GM18502 (cell line): ENCODE measurements around the gene FSCN2.
"Not testable (repeated sequence)": the region's sequence is repeated elsewhere in the genome, so short reads cannot be mapped to it uniquely, and the experiment has no call there.

Source experiments
- ATAC-seq: cut with Tn5 transposase; IDR thresholded peaks from one replicate; pipeline ENCODE4 v1.9.1; 2021; ENCODE audit warnings: mild to moderate bottlenecking; ENCODE audit not compliant: unreplicated experiment, poor library complexity

FSCN2 gene

DNA sequence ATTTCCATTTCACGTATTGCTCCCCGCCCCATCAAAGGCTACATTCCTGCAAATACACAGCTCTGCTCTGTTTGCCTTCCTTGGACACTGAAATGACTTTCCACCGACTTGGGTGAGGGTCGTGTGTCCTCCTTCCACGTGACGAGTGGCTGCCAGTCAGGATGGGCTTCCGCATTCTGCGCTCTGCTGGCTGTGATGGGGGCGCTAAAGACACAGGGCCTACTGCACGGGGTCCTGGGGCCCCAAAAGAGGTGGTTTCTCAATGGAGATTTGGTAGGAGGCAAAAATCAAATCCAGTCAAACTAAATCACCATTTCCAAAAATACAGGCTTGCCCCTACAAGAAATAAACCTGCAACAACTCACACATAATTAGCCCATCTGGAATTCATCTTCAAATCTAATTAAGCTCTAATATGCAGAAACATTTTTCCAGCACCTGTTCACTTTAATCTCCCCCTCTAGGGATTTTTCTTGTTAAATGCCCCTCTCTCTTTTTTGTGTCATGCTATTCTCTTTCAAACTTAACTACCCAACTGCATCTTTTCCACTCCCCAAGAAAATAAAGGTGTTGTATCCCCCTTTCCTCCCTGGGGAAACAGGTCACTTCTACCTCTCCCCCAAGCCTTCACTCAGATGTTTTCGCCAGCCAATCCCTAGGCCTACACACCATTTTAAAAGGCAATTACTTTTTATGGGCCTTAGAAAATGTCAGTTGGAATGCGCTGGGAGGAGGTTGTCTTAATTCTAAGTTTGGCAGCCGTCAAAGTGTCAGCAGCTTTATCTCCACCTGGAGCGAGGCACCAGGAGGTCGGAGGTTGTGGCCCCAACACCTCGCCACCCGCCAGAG lies 45.8 kb downstream of the FSCN2 start:
- ATAC-seq = no peak

DNA sequence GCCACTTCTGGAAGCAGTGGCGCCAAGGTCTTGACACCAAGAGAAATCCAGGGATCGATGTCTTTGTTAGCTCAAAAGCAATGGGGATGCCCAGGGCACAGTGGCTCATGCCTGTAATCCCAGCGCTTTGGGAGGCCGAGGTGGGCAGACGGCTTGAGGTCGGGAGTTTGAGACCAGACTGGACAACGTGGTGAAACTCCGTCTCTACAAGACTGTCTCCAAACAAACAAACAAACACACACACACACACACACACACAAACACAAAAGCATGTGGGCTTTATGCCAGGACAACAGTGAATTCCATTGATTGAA lies 46.4 kb downstream of the FSCN2 start:
- ATAC-seq = no peak

DNA sequence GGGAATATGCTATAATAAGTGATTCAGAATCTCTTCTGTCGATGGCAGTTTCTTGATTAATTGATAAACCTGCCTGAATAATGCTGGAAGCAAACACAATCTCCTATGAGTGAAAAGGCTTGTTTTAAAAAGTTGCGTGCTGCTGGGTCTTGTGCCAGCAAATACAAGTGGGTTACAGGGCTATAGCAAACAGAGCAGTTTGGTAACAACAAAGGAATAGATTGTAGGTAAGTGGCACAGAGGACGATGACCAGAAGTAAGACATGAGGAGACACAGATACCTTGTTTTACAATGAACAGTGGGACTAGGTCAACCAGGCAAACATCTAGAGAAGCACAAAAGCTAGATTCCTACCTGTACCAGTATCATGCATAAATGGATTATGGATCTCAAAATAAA lies 47.7 kb downstream of the FSCN2 start:
- ATAC-seq = no peak

DNA sequence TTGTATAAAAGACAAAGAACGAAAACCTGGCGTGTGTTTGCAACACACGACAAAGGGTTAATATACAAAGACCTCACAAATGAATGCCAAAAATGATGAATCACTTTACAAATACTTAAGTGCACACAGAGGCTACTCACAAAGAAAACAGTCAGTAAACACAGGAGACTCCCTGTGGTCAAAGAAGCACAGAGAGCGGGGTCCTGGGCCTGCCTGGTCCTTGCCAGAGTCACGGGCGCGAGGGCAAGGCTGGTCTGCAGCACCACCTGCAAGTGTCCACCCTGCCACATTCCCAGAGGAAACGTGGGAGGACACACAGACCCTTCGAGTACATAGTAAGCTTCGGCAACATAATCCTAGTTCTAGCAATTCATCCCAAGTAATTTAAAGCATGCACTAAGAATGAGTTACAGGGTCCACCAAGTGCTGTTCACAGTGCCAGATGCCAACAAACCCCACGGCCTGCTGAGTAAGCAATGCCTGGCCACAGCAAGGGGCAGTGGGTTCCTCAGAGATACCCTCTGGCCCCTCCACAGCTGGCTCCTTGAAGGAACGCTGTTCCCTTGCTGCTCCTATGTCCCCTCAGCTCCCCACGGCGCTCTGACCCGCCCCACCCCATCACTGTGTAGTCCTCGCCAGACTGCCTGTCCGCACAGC lies 48.6 kb downstream of the FSCN2 start:
- ATAC-seq = no peak

DNA sequence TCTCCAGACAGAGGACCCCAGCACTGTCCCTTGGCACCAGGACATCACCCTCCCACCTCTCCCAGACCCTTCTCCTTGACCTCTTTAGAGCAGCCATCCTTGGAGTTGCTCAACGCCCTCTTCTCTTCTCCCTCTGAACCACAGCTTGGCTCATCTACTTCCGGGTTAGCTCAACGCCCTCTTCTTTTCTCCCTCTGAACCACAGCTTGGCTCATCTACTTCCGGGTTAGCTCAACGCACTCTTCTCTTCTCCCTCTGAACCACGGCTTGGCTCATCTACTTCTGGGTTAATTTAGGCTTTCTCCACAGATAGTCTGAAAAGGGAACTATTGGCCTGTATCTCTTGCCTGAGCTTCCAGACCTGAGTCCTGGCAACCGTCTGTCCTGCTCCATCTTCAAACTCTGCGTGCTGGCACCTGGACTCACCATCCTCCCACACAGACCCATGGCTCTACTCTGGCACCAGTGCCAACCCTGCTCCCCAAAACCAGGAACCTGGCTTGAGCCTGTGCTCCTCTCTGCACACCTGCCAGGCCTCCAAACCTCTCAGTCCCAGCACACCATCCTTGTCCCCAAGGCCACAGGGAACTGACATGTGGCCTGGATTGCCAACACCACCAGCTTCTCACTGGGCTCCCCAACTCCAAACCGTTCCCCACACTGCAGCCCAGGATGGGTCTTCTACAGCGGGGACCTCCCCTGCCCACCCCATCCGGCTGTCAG lies 49.3 kb downstream of the FSCN2 start:
- ATAC-seq = no peak

DNA sequence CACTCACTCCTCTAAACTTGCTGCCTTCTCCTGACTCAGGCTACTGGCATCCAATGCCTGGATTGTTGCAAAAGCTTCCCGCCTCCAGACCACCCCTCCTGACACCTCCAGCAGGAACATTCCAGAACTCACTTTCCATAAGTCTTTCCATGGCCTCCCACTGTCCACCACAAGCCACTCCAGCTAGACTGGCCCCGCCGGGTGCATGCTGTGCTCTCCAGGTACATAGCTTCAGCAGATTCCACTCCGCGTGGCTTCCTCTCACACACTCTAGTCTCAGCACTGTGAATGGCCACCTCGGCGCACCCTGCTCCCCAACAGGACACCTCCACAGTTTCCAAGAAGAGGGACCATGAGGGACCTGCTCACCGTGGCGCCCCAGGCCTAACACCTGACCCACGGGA lies 49.9 kb downstream of the FSCN2 start:
- no peak for ATAC-seq

DNA sequence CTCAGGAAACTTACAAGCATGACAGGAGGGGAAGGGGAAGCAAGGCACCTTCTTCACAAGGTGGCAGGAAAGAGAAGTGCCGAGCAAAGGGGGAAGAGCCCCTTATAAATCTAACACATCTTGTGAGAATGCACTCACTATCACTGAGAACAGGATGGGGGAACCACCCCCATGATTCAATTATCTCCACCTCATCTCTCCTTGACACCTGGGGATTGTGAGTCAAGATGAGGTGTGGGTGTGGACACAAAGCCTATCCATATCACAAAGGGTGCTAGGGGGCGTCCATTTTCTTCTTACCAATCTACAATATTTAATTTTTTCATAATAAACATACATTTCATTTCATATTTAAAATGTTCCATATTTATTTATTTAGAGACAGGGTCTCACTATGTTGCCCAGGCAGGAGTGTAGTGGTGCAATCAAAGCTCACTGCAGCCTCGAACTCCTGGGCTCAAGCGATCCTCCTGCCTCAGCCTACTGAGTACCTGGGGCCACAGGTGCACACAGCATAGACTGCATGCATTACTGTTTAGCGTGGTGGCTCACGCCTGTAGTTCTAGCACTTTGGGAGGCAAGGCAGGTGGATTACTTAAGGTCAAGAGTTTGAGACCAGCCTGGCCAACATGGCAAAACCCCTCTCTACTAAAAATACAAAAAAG lies 50.5 kb downstream of the FSCN2 start:
- ATAC-seq = no peak

DNA sequence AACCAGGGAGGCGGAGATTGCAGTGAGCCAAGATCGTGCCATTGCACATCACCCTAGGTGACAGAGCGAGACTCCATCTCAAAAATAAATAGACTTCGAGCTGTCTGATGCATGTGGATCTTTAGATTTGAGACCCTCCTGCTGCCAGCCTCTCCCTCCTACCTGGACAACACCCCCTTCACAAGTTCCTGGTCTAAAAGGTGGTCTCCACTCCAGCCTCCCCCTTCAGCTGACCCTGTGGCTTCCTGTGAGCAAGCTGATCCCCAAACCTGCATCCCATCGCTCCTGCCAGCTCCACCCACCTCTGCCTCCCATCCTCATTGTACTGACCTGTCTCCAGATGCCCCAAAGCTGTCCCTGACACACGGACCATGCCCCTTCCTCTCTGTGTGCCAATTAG lies 51.1 kb downstream of the FSCN2 start:
- ATAC-seq = no peak

DNA sequence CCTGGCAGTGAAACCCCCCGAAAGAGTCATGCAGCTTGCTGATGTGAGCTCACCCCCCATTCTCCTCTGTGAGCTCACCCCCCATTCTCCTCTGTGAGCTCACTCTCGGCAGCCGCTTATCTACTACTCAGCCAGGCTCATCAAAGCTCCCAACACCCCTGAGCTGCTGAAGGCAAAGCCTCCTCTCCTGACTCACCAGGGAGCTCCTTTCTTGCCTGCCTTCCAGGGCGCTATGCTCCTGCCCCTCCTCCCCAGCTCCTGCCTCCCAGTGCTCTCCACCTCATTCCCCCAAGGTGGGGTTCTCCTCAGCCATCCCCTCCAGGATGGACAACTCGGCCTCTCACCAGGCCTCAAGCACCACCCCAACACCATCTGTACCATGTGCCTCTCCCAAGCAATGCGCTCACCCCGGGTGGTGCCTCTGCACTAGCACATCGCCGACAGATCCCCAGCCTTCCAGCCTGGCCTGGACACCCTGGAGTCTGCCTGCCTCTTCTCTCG lies 51.7 kb downstream of the FSCN2 start:
- ATAC-seq = no peak

DNA sequence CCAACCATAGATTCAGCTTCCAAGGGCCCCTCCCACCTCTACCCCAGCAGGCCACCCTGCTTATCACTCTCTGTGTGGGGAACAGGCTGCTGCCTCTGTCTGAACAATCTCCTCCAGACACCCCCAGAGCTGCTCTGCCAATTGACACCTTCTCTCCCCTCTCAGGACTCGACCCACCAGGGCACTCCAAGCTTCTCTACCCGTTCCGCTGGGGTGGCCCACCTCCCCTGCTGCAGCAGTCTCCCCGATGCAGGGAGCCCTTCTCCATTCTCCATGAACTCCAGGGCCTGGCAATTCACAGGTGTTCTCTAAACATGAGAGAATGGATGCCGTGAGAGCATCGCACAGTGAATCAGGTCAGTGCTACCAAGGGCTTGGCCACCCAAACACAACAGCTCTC lies 52.3 kb downstream of the FSCN2 start:
- no peak for ATAC-seq

DNA sequence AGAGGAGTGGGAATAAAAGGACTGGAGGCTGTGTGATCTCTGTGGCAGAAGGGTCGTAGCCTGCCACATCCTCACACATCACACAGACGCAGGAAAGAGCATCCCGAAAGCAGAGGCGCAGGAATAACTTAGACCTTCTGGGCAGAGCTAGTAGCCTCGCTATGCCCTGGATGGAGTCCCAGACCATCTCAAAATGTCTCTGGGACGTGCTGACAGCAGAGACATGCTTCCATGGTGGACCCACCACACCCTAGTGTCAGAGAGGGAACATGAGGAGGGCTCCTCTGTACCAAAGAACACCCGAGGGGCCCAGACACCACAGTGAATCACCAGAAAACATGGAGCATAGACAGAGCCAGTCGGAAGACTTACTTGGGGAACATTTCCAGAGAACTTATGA lies 53.6 kb downstream of the FSCN2 start:
- ATAC-seq = no peak

DNA sequence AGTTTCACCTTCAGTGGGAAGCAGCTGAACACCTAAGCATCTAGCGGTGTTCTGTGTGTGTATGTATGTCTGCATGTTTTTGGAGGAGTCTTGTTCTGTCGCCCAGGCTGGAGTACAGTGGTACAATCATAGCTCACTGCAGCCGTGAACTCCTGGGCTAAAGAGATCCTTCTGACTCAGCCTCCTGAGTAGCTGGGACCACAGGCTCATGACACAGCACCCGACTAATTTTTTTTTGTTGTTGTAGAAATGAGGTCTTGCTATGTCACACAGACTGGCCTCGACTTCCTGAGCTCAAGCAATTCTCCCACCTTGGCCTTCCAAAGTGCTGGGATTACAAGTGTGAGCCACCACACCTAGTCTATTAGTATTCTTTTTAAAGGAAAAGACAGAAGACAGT lies 54.2 kb downstream of the FSCN2 start:
- ATAC-seq = no peak

DNA sequence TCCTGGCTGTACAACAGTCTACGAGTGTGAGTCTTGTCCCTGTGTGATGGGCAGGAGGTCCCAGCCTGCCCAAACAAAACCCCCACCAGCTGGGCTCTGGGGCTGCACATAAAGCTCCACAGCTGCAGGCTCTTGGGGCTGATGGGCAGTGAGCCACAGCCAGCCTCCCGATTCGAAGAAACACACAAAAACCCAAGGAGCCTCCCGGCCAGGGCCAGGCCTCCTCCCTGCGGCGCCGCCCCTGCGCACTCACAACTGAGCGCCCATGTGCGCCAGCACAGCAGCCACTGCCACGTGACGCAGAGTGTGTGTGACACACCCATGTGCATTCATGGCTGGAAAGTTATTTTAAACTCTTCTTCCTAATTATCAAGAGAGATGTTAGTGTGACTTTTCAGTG lies 54.6 kb downstream of the FSCN2 start:
- ATAC-seq = no peak

DNA sequence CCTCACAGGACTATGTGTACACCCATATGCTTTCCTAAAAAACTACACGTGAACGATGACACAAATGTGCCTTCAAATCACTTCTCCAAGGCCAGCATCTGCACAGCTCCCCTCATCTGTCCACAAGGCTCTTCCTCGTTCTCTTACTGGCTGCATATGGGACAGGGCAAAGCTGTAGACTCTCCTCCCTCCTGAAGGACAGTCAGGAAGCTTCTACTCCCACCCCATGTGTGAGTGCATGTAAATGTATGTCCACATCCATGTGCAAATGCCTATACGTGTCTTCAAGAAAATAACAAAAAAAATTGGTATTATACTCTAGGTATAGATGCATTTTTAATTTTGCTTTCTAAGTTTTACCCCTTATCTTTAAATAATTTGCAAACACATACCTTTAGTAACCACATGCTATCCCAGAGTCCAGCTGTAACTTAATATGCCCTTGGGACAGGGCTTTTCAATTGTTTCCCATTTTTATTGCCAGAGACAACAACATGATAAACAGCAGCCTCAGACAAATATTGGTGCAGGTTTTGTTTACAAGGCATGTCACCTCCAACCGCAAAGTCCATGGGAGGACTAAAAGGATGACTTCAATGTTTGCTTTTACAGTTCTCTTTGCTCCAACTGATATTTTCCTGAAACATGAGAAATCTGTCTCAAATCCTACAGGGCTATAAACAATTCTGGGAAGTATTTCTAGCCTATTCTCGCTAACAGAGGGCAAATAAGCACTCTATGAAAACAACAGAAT lies 55.6 kb downstream of the FSCN2 start:
- ATAC-seq = no peak

DNA sequence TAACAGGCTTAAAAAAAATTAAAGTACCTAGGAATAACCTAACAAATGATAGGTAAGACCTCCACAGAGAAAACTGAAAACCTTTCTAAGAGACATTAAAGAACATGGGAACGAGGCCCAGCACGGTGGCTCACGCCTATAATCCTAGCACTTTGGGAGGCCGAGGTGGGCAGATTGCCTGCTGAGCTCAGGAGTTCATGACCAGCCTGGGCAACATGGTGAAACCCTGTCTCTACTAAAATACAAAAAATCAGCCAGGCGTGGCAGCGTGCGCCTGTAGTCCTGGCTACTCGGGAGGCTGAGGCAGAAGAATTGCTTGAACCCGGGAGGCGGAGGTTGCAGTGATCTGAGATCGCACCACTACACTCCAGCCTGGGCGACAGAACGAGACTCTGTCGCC lies 56.6 kb downstream of the FSCN2 start:
- not testable (repeated sequence) for ATAC-seq

DNA sequence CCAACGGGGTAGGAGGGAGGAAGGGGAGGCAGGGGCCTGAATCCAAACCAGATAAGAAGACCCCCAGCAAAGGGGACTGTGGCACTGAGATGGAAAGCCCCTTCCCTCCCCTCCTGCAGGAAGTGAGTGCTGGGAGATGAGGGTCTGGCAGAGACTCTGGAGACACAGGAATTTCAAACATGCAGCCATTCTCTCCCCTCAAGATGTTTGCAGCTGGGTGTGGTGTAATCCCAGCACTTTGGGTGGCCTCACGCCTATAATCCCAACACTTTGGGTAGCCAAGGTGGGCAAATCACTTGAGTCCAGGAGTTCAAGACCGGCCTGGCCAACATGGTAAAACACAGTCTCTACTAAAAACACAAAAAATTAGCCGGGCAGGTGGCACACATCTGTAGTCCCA lies 57.9 kb downstream of the FSCN2 start:
- ATAC-seq = no peak
